Activated gamma-delta T cell (primary cell): ENCODE results near the gene TWSG1.
"Not testable (repeated sequence)": the region's sequence is repeated elsewhere in the genome, so short reads cannot be mapped to it uniquely, and the experiment has no call there.

Experiments used
- DNase-seq: peaks from one replicate; lab custom pipeline; 2025; lab: John Stamatoyannopoulos, UW

TWSG1 gene

GRCh38 chr18:9335697-9336045, 1.1 kb downstream of the TWSG1 start:
- DNase-seq = no peak

GRCh38 chr18:9336827-9337226, 2.3 kb downstream of the TWSG1 start:
- no peak for DNase-seq

GRCh38 chr18:9337873-9338272, 3.3 kb downstream of the TWSG1 start:
- DNase-seq = no peak

GRCh38 chr18:9340472-9340871, 5.9 kb downstream of the TWSG1 start:
- DNase-seq = no peak

GRCh38 chr18:9343577-9343976, 9.0 kb downstream of the TWSG1 start:
- no peak for DNase-seq

- DNase-seq = no peak
These were observed 12.2 kb downstream of the TWSG1 start for GRCh38 chr18:9346775-9347174.

- DNase-seq = no peak
These were observed 13.6 kb downstream of the TWSG1 start for GRCh38 chr18:9348079-9348671.

- DNase-seq = no peak
These were observed 14.2 kb downstream of the TWSG1 start for GRCh38 chr18:9348766-9349165.

GRCh38 chr18:9353596-9353995, 19.0 kb downstream of the TWSG1 start:
- no peak for DNase-seq

GRCh38 chr18:9354256-9354655, 19.7 kb downstream of the TWSG1 start:
- no peak for DNase-seq

GRCh38 chr18:9356976-9357375, 22.4 kb downstream of the TWSG1 start:
- DNase-seq = no peak

- no peak for DNase-seq
These were observed 25.2 kb downstream of the TWSG1 start for GRCh38 chr18:9359796-9360195.

GRCh38 chr18:9361191-9361590, 26.6 kb downstream of the TWSG1 start:
- DNase-seq = no peak

GRCh38 chr18:9362869-9363268, 28.3 kb downstream of the TWSG1 start:
- DNase-seq = no peak

GRCh38 chr18:9364242-9364641, 29.7 kb downstream of the TWSG1 start:
- DNase-seq = no peak

- DNase-seq = no peak
These were observed 30.8 kb downstream of the TWSG1 start for GRCh38 chr18:9365406-9365805.

- DNase-seq = no peak
These were observed 31.6 kb downstream of the TWSG1 start for GRCh38 chr18:9366126-9366714.

- DNase-seq = not testable (repeated sequence)
These were observed 38.7 kb downstream of the TWSG1 start for GRCh38 chr18:9373254-9373653.

- no peak for DNase-seq
These were observed 44.5 kb downstream of the TWSG1 start for GRCh38 chr18:9379118-9379517.

GRCh38 chr18:9380101-9380500, 45.5 kb downstream of the TWSG1 start:
- no peak for DNase-seq

GRCh38 chr18:9380621-9381395, 46.2 kb downstream of the TWSG1 start:
- no peak for DNase-seq

GRCh38 chr18:9386879-9387278, 52.3 kb downstream of the TWSG1 start:
- DNase-seq = no peak

- no peak for DNase-seq
These were observed 53.3 kb downstream of the TWSG1 start for GRCh38 chr18:9387891-9388290.
